ENCODE data around the gene RPL27. TPM values are rescaled to one million over a fixed set of nuclear protein-coding genes. Genes with fewer than 3 reads are reported as not detected.
"Not testable (repeated sequence)": the region's sequence is repeated elsewhere in the genome, so short reads cannot be mapped to it uniquely, and the experiment has no call there.

The RPL27 gene
- total RNA-seq, 1 donor from 2014 or later = 1,032 TPM

DNA sequence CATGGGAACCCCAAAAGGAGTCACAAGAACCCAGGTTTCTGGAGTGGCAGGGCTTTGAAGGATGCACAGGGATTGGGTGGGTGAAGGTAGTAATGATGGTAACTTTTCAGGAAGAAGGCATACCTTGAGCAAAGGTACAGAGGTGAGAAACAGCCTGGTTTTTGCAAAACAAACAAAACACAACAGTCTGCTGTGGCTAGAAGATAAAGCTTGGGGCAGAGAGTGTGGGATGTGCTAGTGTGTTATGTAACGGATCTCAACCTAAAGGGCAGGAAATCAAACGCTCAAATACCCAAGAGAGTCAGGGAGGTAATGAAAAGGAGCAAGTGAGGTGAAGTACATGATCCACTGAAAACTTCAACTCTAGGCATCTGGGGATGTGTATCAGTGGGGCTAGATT, 23.0 kb upstream of the RPL27 start:
- Histone ChIP-seq H3K27ac (ENCODE audit: low read depth, low read length) (no peak overlapping the region), H3K27me3 (ENCODE audit: insufficient read depth, low read length) (no peaks in the 10 kb centered on the region), H3K4me1 (ENCODE audit: insufficient read depth, low read length) (peaks cover 10% of the 10 kb centered on the region), H3K4me2 (ENCODE audit: low read length) (no peak overlapping the region), H3K79me2 (ENCODE audit: insufficient read depth, low read length) (no peaks in the 10 kb centered on the region), H3K9me3 (ENCODE audit: insufficient read depth, low read depth, low read length) (no peaks in the 10 kb centered on the region), H3K4me3 (ENCODE audit: insufficient read depth, low read depth, low read length) (no peak overlapping the region), H4K20me1 (ENCODE audit: insufficient read depth, low read length) (no peaks in the 10 kb centered on the region), H3K9ac (ENCODE audit: low read length) (no peak overlapping the region), H2AFZ (ENCODE audit: low read depth, low read length) (no peak overlapping the region), H3K36me3 (ENCODE audit: insufficient read depth, low read length) (no peaks in the 10 kb centered on the region)
- no peaks in the 10 kb centered on the region for H3K27me3 Mint-ChIP-seq (ENCODE audit: low read depth, unreplicated experiment)
- H3K4me1 Mint-ChIP-seq (ENCODE audit: low read depth, unreplicated experiment) = peaks cover 7% of the 10 kb centered on the region
- H3K27ac Mint-ChIP-seq (ENCODE audit: unreplicated experiment) = no peak overlapping the region
- no peak for DNase-seq (ENCODE audit: low read depth)
- no peak overlapping the region for H3K4me3 Mint-ChIP-seq (ENCODE audit: unreplicated experiment)
- no peak for TF ChIP-seq EZH2 (IDR thresholded peaks at IDR 0.05; ENCODE audit: insufficient read depth, low read length)
- TF ChIP-seq, protein P1, sequence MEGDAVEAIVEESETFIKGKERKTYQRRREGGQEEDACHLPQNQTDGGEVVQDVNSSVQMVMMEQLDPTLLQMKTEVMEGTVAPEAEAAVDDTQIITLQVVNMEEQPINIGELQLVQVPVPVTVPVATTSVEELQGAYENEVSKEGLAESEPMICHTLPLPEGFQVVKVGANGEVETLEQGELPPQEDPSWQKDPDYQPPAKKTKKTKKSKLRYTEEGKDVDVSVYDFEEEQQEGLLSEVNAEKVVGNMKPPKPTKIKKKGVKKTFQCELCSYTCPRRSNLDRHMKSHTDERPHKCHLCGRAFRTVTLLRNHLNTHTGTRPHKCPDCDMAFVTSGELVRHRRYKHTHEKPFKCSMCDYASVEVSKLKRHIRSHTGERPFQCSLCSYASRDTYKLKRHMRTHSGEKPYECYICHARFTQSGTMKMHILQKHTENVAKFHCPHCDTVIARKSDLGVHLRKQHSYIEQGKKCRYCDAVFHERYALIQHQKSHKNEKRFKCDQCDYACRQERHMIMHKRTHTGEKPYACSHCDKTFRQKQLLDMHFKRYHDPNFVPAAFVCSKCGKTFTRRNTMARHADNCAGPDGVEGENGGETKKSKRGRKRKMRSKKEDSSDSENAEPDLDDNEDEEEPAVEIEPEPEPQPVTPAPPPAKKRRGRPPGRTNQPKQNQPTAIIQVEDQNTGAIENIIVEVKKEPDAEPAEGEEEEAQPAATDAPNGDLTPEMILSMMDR (IDR thresholded peaks at IDR 0.05; ENCODE audit: insufficient read depth, low read depth, low read length) = no peak
- no peak for FAIRE-seq
- H3K9me3 Mint-ChIP-seq (ENCODE audit: unreplicated experiment) = no peaks in the 10 kb centered on the region
- H3K36me3 Mint-ChIP-seq (ENCODE audit: low read depth, unreplicated experiment) = peaks cover 6% of the 10 kb centered on the region

GRCh38 chr17:42975701-42976100, 22.5 kb upstream of the RPL27 start:
- H3K79me2 ChIP-seq (ENCODE audit: insufficient read depth, low read length); H3K36me3 ChIP-seq (ENCODE audit: insufficient read depth, low read length); H3K4me3 ChIP-seq (ENCODE audit: insufficient read depth, low read depth, low read length); H3K27ac ChIP-seq (ENCODE audit: low read depth, low read length); H3K9ac ChIP-seq (ENCODE audit: low read length); H3K4me2 ChIP-seq (ENCODE audit: low read length); H3K27ac Mint-ChIP-seq (ENCODE audit: unreplicated experiment); H3K4me3 Mint-ChIP-seq (ENCODE audit: unreplicated experiment); DNase-seq (ENCODE audit: low read depth); H3K27me3 ChIP-seq (ENCODE audit: insufficient read depth, low read length); H3K4me1 Mint-ChIP-seq (ENCODE audit: low read depth, unreplicated experiment); H3K27me3 Mint-ChIP-seq (ENCODE audit: low read depth, unreplicated experiment); FAIRE-seq; H2AFZ ChIP-seq (ENCODE audit: low read depth, low read length); H4K20me1 ChIP-seq (ENCODE audit: insufficient read depth, low read length); H3K36me3 Mint-ChIP-seq (ENCODE audit: low read depth, unreplicated experiment); H3K9me3 ChIP-seq (ENCODE audit: insufficient read depth, low read depth, low read length); H3K9me3 Mint-ChIP-seq (ENCODE audit: unreplicated experiment): not testable (repeated sequence)
- peaks cover 11% of the 10 kb centered on the region for H3K4me1 ChIP-seq (ENCODE audit: insufficient read depth, low read length)

DNA sequence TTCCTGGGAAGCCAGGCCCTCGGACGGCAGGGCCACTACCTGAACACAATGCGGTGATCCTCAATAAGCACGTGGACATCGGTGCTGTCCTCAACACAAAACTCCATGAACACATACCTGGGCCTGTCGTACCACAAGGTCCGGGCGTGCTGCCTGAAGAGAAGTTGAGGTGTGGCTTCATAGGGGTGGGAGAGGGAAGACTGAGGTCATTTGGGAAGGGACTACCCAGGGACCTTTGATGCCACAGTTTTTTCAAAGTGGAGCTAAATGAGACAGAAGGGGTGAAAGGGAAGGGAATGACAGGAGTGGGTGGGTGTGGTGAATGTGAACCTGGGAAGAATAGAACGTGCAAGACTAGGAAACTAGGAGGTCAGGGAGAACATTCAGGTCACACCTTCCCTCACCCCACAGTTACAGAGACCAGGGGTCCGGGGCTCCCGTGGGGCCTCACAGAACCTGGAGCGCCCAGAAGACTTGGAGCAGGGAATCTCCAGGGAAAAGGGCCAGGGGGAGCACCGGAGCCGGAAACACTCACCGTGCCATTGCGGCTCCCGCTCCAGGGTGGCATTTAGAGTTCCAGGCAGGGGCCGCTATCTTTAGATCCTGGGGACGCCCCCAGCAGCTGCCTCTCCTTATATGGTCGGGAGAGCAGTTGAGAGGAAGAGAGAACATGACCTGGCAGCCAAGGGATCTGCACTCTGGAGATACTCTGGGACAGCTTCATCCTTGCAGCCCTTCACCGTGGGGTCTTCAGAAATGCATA, 18.5 kb upstream of the RPL27 start, which contains the start of gene PTGES3L:
TSS of gene PTGES3L (minus strand) at position 570 of the 763 bp plus-strand sequence. CDS start at position 543, 27 bp downstream.
- Histone ChIP-seq H3K4me3 (ENCODE audit: insufficient read depth, low read depth, low read length) (peak within 1 kb of the TSS; percentile 77), H4K20me1 (ENCODE audit: insufficient read depth, low read length) (peaks cover 21% of the 10 kb centered on the region), H3K4me1 (ENCODE audit: insufficient read depth, low read length) (peaks cover 17% of the 10 kb centered on the region), H2AFZ (ENCODE audit: low read depth, low read length) (peak within 1 kb of the TSS; percentile 85), H3K9me3 (ENCODE audit: insufficient read depth, low read depth, low read length) (no peaks in the 10 kb centered on the region), H3K4me2 (ENCODE audit: low read length) (peak within 1 kb of the TSS; percentile 91), H3K36me3 (ENCODE audit: insufficient read depth, low read length) (no peaks in the 10 kb centered on the region), H3K9ac (ENCODE audit: low read length) (peak within 1 kb of the TSS; percentile 83), H3K27me3 (ENCODE audit: insufficient read depth, low read length) (no peaks in the 10 kb centered on the region), H3K27ac (ENCODE audit: low read depth, low read length) (peak within 1 kb of the TSS; percentile 43), H3K79me2 (ENCODE audit: insufficient read depth, low read length) (peaks cover 20% of the 10 kb centered on the region)
- peaks cover 5% of the 10 kb centered on the region for H3K36me3 Mint-ChIP-seq (ENCODE audit: low read depth, unreplicated experiment)
- TF ChIP-seq, protein P1 (IDR thresholded peaks at IDR 0.05; ENCODE audit: insufficient read depth, low read depth, low read length) = no peak
- no peak for TF ChIP-seq EZH2 (IDR thresholded peaks at IDR 0.05; ENCODE audit: insufficient read depth, low read length)
- H3K4me1 Mint-ChIP-seq (ENCODE audit: low read depth, unreplicated experiment) = peaks cover 11% of the 10 kb centered on the region
- FAIRE-seq = no peak
- H3K4me3 Mint-ChIP-seq (ENCODE audit: unreplicated experiment) = peak within 1 kb of the TSS; percentile 100
- H3K27ac Mint-ChIP-seq (ENCODE audit: unreplicated experiment) = peak within 1 kb of the TSS; percentile 98
- H3K9me3 Mint-ChIP-seq (ENCODE audit: unreplicated experiment) = no peaks in the 10 kb centered on the region
- peak; percentile 36 for DNase-seq (ENCODE audit: low read depth)
- H3K27me3 Mint-ChIP-seq (ENCODE audit: low read depth, unreplicated experiment) = no peaks in the 10 kb centered on the region
